GM18519 (cell line): Measurements from ENCODE around the gene TBX20.
"Not testable (repeated sequence)": the region's sequence is repeated elsewhere in the genome, so short reads cannot be mapped to it uniquely, and the experiment has no call there.

Source experiments
- ATAC-seq: cut with Tn5 transposase; IDR thresholded peaks from one replicate; pipeline ENCODE4 v1.9.1; 2021; ENCODE audit warnings: mild to moderate bottlenecking, moderate library complexity; ENCODE audit not compliant: unreplicated experiment, low FRiP score

TBX20 gene

GRCh38 chr7:35167658-35168057, 86.2 kb downstream of the TBX20 start:
- not testable (repeated sequence) for ATAC-seq

- not testable (repeated sequence) for ATAC-seq
Measured at GRCh38 chr7:35167158-35167557, 86.7 kb downstream of the TBX20 start.

- not testable (repeated sequence) for ATAC-seq
Measured at GRCh38 chr7:35161059-35161740, 92.7 kb downstream of the TBX20 start.
